Effector memory CD4-positive, alpha-beta T cell (primary cell): ENCODE measurements around the gene CACNA2D3.

ENCODE experiments used
- DNase-seq, 3 donors: peaks; one replicate each; pipeline ENCODE4 v3.0.0-alpha.2; 2020
- H3K27ac ChIP-seq: 2 replicates; pipeline ENCODE4 v1.7.0; 2013; ENCODE audit warnings: mild to moderate bottlenecking, low read length, moderate library complexity; ENCODE audit not compliant: insufficient read depth, poor library complexity, severe bottlenecking
- H3K27me3 ChIP-seq: replicated peaks from 2 replicates; pipeline ENCODE4 v1.7.0; 2013; ENCODE audit warnings: mild to moderate bottlenecking, low read length; ENCODE audit not compliant: insufficient read depth, control insufficient read depth, poor library complexity, severe bottlenecking
- H3K36me3 ChIP-seq: 2 replicates; pipeline ENCODE4 v1.7.0; 2013; ENCODE audit warnings: mild to moderate bottlenecking, low read length, moderate library complexity; ENCODE audit not compliant: control insufficient read depth, insufficient read depth
- H3K4me1 ChIP-seq: 2 replicates; pipeline ENCODE4 v1.7.0; 2013; ENCODE audit warnings: low read length, mild to moderate bottlenecking; ENCODE audit not compliant: control insufficient read depth, insufficient read depth, poor library complexity, severe bottlenecking
- H3K4me3 ChIP-seq: 2 replicates; pipeline ENCODE4 v1.7.0; 2013; ENCODE audit warnings: low read length, low read depth, mild to moderate bottlenecking; ENCODE audit not compliant: insufficient read depth, poor library complexity, severe bottlenecking
- H3K9me3 ChIP-seq: 2 replicates; pipeline ENCODE4 v1.7.0; 2013; ENCODE audit warnings: mild to moderate bottlenecking, low read length, moderate library complexity; ENCODE audit not compliant: control insufficient read depth

Gene CACNA2D3

DNA sequence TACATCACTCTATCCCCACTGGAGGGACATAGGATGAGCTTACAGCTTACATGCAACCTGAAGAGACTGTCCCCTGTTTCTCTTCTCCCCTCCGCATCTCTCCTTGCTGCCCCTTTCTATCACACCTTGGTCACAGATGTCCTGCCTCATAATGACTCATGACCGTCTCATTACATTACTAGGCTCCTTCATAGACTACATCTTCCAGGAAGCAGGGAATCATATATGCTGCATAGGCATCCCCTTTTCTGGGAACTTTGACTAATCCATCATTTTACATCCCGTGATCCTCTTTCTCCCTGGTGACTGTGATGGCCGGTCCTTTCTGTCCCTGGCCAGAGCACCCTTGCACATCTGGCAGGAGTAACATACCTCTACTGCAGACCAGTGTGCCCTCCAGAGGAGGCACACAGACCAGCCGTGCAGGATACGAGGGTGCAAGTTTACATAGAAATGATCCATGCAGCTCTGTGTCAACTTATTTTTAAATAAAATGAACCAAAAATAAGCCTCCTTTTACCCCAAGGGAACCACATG, 188.9 kb downstream of the CACNA2D3 start:
- no peak overlapping the region for H3K27ac ChIP-seq
- H3K27me3 ChIP-seq = no peaks in the 10 kb centered on the region
- no peak for DNase-seq
- no peaks in the 10 kb centered on the region for H3K9me3 ChIP-seq
- no peaks in the 10 kb centered on the region for H3K4me1 ChIP-seq
- H3K36me3 ChIP-seq = no peaks in the 10 kb centered on the region
- H3K4me3 ChIP-seq = no peak overlapping the region

DNA sequence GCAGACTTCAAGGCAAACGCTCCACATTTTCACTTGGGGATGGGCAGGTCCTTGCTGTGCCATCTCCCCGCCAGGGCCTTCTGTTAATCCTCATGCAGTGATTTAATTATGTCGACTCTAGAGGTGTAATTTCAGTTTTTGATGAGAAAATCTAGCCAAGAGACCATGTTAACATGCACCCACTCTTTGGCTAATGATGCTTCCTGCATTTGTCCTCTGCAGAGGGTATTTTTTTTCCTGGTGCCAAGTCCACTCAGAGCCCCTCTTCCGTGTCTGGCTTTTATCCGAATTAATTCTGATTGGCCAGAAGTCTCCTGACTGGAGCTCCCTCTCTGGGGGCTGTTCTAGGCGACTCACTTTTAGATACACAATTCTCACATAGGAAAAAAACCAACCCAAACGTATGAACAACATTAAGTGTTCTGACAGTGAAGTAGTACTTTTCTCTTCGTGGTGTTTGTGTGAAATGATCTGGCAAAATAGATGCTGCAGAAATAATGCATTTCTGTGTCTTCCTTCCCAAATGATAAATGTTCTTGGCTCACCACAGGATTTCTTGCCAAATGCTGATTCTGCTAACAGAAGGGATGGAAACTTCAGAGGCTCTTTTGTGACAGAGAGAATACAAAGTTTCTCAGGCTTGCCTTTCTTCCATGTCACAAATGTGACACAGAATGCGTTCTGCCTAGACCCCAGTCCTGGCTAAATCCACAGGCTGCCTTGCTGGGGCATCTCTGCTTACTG, 190.0 kb downstream of the CACNA2D3 start:
- no peak overlapping the region for H3K27ac ChIP-seq
- no peaks in the 10 kb centered on the region for H3K36me3 ChIP-seq
- no peaks in the 10 kb centered on the region for H3K27me3 ChIP-seq
- DNase-seq = no peak
- no peak overlapping the region for H3K4me3 ChIP-seq
- H3K4me1 ChIP-seq = no peaks in the 10 kb centered on the region
- no peaks in the 10 kb centered on the region for H3K9me3 ChIP-seq

DNA sequence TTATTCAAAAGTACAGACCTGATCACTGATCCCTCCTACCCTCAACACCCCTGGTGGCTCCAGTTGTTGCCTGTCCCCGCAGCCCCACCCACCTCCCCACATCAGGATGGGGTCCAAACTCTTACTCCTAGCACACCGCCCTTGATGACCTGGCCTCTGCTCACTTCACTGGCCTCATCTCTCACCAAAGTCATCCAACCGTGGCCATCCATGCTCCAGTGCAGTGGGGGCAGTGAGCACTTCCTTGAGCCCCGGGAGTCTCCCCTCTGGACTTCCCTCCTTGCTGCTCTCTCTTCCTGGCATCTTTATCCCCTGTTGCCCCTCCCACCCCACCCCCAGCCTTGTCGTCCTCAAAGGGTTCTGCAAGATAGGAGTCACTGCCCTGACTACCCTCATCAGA, 191.1 kb downstream of the CACNA2D3 start:
- Histone ChIP-seq H3K27ac (no peak overlapping the region), H3K36me3 (no peaks in the 10 kb centered on the region), H3K9me3 (no peaks in the 10 kb centered on the region), H3K4me3 (no peak overlapping the region), H3K4me1 (no peaks in the 10 kb centered on the region), H3K27me3 (no peaks in the 10 kb centered on the region)
- no peak for DNase-seq

DNA sequence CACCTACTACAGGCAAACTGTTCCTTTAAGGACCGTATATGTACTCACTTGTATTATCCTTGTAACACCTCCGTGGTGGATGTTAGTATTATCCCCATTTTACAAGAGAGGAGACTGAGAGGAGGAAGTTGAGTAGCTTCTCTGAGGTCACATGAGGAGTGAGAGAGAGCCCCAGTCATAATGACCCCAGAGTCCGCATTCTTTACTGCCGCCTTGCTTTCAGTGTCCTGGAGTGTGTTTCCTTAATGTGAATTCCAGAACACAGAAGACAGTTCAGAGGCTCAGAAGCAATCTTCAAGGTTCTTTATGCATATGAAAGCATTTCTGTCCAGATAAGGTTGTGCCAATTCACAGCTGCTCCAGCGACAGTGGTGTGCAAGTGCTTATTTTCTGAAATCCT, 199.2 kb downstream of the CACNA2D3 start:
- no peaks in the 10 kb centered on the region for H3K36me3 ChIP-seq
- DNase-seq = no peak

DNA sequence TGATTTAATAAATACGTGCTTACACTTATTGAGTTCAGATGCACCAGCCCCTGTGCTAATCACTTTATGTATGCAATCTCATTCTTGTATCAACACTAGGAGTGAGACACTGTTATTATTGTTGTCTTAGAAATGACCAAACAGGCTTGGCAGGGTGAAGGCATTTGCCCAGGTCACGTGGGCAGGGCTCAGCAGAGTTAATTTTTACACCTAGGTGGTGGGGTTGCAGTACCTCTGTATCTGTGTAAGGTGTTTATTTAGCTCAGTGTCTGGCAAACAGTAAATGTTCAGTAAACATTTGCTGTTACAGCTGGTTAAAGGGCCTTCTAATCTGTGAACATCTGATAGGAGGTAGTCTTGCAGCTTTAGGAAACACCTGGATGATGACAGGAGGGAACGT, 200.0 kb downstream of the CACNA2D3 start:
- Histone ChIP-seq H3K4me3 (no peak overlapping the region), H3K27ac (no peak overlapping the region), H3K4me1 (no peaks in the 10 kb centered on the region), H3K27me3 (no peaks in the 10 kb centered on the region), H3K9me3 (no peaks in the 10 kb centered on the region), H3K36me3 (no peaks in the 10 kb centered on the region)
- no peak for DNase-seq

More for the DNA sequence above, 199.2 kb downstream of the CACNA2D3 start:
- Histone ChIP-seq H3K27ac (no peak overlapping the region), H3K27me3 (no peaks in the 10 kb centered on the region), H3K9me3 (no peaks in the 10 kb centered on the region), H3K4me1 (no peaks in the 10 kb centered on the region), H3K4me3 (no peak overlapping the region)

- no peak overlapping the region for H3K4me3 ChIP-seq
- no peak overlapping the region for H3K27ac ChIP-seq
- H3K27me3 ChIP-seq = no peaks in the 10 kb centered on the region
- H3K9me3 ChIP-seq = no peaks in the 10 kb centered on the region
- H3K36me3 ChIP-seq = no peaks in the 10 kb centered on the region
- no peak for DNase-seq
- H3K4me1 ChIP-seq = no peaks in the 10 kb centered on the region
Observed at GRCh38 chr3:54324103-54324502, 201.8 kb downstream of the CACNA2D3 start.

GRCh38 chr3:54326951-54327350, 204.6 kb downstream of the CACNA2D3 start:
- no peak for DNase-seq
- Histone ChIP-seq H3K4me3 (no peak overlapping the region), H3K4me1 (no peaks in the 10 kb centered on the region), H3K9me3 (no peaks in the 10 kb centered on the region), H3K27me3 (no peaks in the 10 kb centered on the region), H3K36me3 (no peaks in the 10 kb centered on the region), H3K27ac (no peak overlapping the region)

- Histone ChIP-seq H3K27ac (no peak overlapping the region), H3K4me1 (no peaks in the 10 kb centered on the region), H3K27me3 (no peaks in the 10 kb centered on the region), H3K9me3 (no peaks in the 10 kb centered on the region), H3K36me3 (no peaks in the 10 kb centered on the region), H3K4me3 (no peak overlapping the region)
- no peak for DNase-seq
Observed at GRCh38 chr3:54331341-54331740, 209.0 kb downstream of the CACNA2D3 start.

DNA sequence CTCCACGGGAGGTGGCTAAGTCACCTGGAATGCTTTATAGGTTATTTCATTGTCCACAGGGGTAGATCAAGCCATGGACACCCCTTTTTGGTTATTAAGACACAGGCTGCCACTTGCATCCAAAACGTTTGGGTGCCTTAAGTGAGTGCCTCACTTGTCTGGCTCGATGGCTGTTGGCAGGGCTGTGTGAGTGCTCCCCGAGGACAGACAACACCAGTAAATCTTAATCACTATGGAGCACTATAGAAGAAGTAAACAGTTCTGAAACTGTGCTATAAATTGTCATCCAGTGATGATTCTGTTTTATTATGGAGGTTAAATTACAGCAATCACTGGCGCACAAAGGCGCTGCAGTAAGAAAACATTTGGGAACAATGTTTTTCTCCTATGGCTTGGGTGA, 215.5 kb downstream of the CACNA2D3 start:
- H3K4me3 ChIP-seq = no peak overlapping the region
- DNase-seq = no peak
- H3K27ac ChIP-seq = no peak overlapping the region
- no peaks in the 10 kb centered on the region for H3K27me3 ChIP-seq
- H3K4me1 ChIP-seq = no peaks in the 10 kb centered on the region
- no peaks in the 10 kb centered on the region for H3K36me3 ChIP-seq
- no peaks in the 10 kb centered on the region for H3K9me3 ChIP-seq

GRCh38 chr3:54339608-54340007, 217.3 kb downstream of the CACNA2D3 start:
- Histone ChIP-seq H3K27ac (no peak overlapping the region), H3K9me3 (no peaks in the 10 kb centered on the region), H3K27me3 (no peaks in the 10 kb centered on the region), H3K4me1 (no peaks in the 10 kb centered on the region), H3K36me3 (no peaks in the 10 kb centered on the region), H3K4me3 (no peak overlapping the region)
- no peak for DNase-seq
